DND-41 (cell line): ENCODE results near the gene MSL2.
"Not testable (repeated sequence)": the region's sequence is repeated elsewhere in the genome, so short reads cannot be mapped to it uniquely, and the experiment has no call there.

ENCODE experiments used
- ATAC-seq: fragments of 200-7000 bp; cut with Tn5 transposase; 3 replicates; pipeline ENCODE4 v1.9.1; 2021; ENCODE audit warnings: low read depth; ENCODE audit not compliant: insufficient read depth
- DNase-seq: peaks from one replicate; pipeline ENCODE4 v3.0.0-alpha.2; 2020
- H2AFZ ChIP-seq: 2 replicates; pipeline ENCODE4 v1.6.0; 2012; ENCODE audit warnings: low read depth, low read length
- H3K27ac ChIP-seq: 2 replicates; pipeline ENCODE4 v1.5.1; 2012; ENCODE audit warnings: low read length, inconsistent platforms
- H3K27me3 ChIP-seq: fragments of 200-600 bp; sonication (generic); 2 replicates; pipeline ENCODE4 v1.6.0; 2012; ENCODE audit warnings: low read length, mild to moderate bottlenecking, inconsistent platforms; ENCODE audit not compliant: insufficient read depth, poor library complexity
- H3K36me3 ChIP-seq: 2 replicates; pipeline ENCODE4 v1.5.1; 2012; ENCODE audit warnings: low read length, inconsistent platforms; ENCODE audit not compliant: insufficient read depth
- H3K4me1 ChIP-seq: 2 replicates; pipeline ENCODE4 v1.5.1; 2012; ENCODE audit warnings: mild to moderate bottlenecking, low read length; ENCODE audit not compliant: insufficient read depth
- H3K4me2 ChIP-seq: 2 replicates; pipeline ENCODE4 v1.6.0; 2012; ENCODE audit warnings: mild to moderate bottlenecking, moderate library complexity, low read length, inconsistent platforms; ENCODE audit not compliant: insufficient read depth
- H3K4me3 ChIP-seq, 2 experiments: fragments of 200-600 bp in 1 of 2; shearing (Covaris generic) in 1 of 2; 2 replicates each; pipeline ENCODE4 v1.5.1; 2012 to 2016; ENCODE audit warnings: inconsistent platforms in 2 of 2, low read length in 2 of 2, mild to moderate bottlenecking in 2 of 2, low read depth in 1 of 2, moderate library complexity in 1 of 2
- H3K79me2 ChIP-seq: 2 replicates; pipeline ENCODE4 v1.6.0; 2012; ENCODE audit warnings: low read length, inconsistent platforms; ENCODE audit not compliant: insufficient read depth
- H3K9ac ChIP-seq: 2 replicates; pipeline ENCODE4 v1.6.0; 2012; ENCODE audit warnings: low read depth, mild to moderate bottlenecking, inconsistent platforms, low read length, moderate library complexity
- H3K9me3 ChIP-seq: 2 replicates; pipeline ENCODE4 v1.5.1; 2012; ENCODE audit warnings: low read length, moderate library complexity, mild to moderate bottlenecking, inconsistent platforms; ENCODE audit not compliant: insufficient read depth, severe bottlenecking
- H4K20me1 ChIP-seq: 2 replicates; pipeline ENCODE4 v1.6.0; 2012; ENCODE audit warnings: low read length; ENCODE audit not compliant: insufficient read depth
- CTCF ChIP-seq: IDR thresholded peaks from 2 replicates; pipeline ENCODE4 v1.5.1; 2012; ENCODE audit warnings: borderline replicate concordance, low read length, moderate library complexity, mild to moderate bottlenecking; ENCODE audit not compliant: poor library complexity, severe bottlenecking; ENCODE audit errors: extremely low read depth
- EZH2 ChIP-seq: IDR thresholded peaks from 3 replicates; pipeline ENCODE4 v1.6.1; 2012; ENCODE audit warnings: borderline replicate concordance, low read depth, mild to moderate bottlenecking, moderate library complexity, low read length, inconsistent platforms; ENCODE audit not compliant: severe bottlenecking

MSL2 gene

GRCh38 chr3:136193278-136194054 lies 2.7 kb downstream of the MSL2 start:
- TF ChIP-seq CTCF, result no peak
- TF ChIP-seq EZH2, result no peak
- peaks cover 4% of the 10 kb centered on the region for H3K9me3 ChIP-seq
- H4K20me1 ChIP-seq, result peaks cover 68% of the 10 kb centered on the region
- peaks cover 93% of the 10 kb centered on the region for H3K79me2 ChIP-seq
- H3K9ac ChIP-seq, result peak overlapping the region; percentile 96
- peaks cover 57% of the 10 kb centered on the region for H3K36me3 ChIP-seq
- H3K27me3 ChIP-seq, result no peaks in the 10 kb centered on the region
- H3K4me2 ChIP-seq, result peak overlapping the region; percentile 67
- peaks cover 64% of the 10 kb centered on the region for H3K4me1 ChIP-seq
- H3K27ac ChIP-seq, result peak overlapping the region; percentile 99
- H2AFZ ChIP-seq, result no peak overlapping the region
- ATAC-seq, result no peak
- DNase-seq, result no peak
- H3K4me3 ChIP-seq, result peak overlapping the region; percentile 75 to 78

GRCh38 chr3:136192831-136193230 lies 3.3 kb downstream of the MSL2 start:
- Histone ChIP-seq H3K4me2 (peak overlapping the region; percentile 67), H3K27ac (peak overlapping the region; percentile 99), H4K20me1 (peaks cover 74% of the 10 kb centered on the region), H3K9ac (peak overlapping the region; percentile 96), H3K9me3 (no peaks in the 10 kb centered on the region), H3K79me2 (peaks cover 93% of the 10 kb centered on the region), H3K36me3 (peaks cover 63% of the 10 kb centered on the region), H3K4me3 (peak overlapping the region; percentile 75 to 78), H2AFZ (no peak overlapping the region), H3K4me1 (peaks cover 64% of the 10 kb centered on the region), H3K27me3 (no peaks in the 10 kb centered on the region)
- ATAC-seq (no peak), DNase-seq (no peak)
- no peak for TF ChIP-seq EZH2
- no peak for TF ChIP-seq CTCF

GRCh38 chr3:136192195-136192594 lies 3.9 kb downstream of the MSL2 start:
- Histone ChIP-seq H3K36me3 (peaks cover 63% of the 10 kb centered on the region), H3K27ac (peak overlapping the region; percentile 99), H3K79me2 (peaks cover 93% of the 10 kb centered on the region), H3K9ac (peak overlapping the region; percentile 96), H3K4me3 (peak overlapping the region; percentile 75 to 78; a peak in 3 of 4 replicates), H4K20me1 (peaks cover 81% of the 10 kb centered on the region), H3K4me2 (peak overlapping the region; percentile 67), H3K4me1 (peaks cover 64% of the 10 kb centered on the region)
- DNase-seq, H3K27me3 ChIP-seq, H3K9me3 ChIP-seq, H2AFZ ChIP-seq, ATAC-seq: not testable (repeated sequence)

- H3K9me3 ChIP-seq, result no peaks in the 10 kb centered on the region
- H3K4me1 ChIP-seq, result peaks cover 70% of the 10 kb centered on the region
- peak overlapping the region; percentile 67 for H3K4me2 ChIP-seq
- DNase-seq (no peak), ATAC-seq (no peak)
- H2AFZ ChIP-seq, result no peak overlapping the region
- H3K27me3 ChIP-seq, result no peaks in the 10 kb centered on the region
- no peak overlapping the region for H3K27ac ChIP-seq
- peaks cover 63% of the 10 kb centered on the region for H3K36me3 ChIP-seq
- peak overlapping the region in 1 of 2 experiments; percentile 75; a peak in 1 of 4 replicates for H3K4me3 ChIP-seq
- peaks cover 100% of the 10 kb centered on the region for H3K79me2 ChIP-seq
- H3K9ac ChIP-seq, result 0 out of 2 replicates have a peak overlapping the region, but pooled peaks have one; percentile 0
- TF ChIP-seq EZH2 (no peak), CTCF (no peak)
- H4K20me1 ChIP-seq, result peaks cover 99% of the 10 kb centered on the region
Measured at GRCh38 chr3:136189859-136190617, 6.1 kb downstream of the MSL2 start.
